ENCODE measurements around the gene RLBP1. TPM values are rescaled to one million over a fixed set of nuclear protein-coding genes. Genes with fewer than 3 reads are reported as not detected.

RLBP1 gene
- total and polyA plus RNA-seq, 7 donors: 0.27 to 6.6 (median 1.1) TPM; not detected in 3

DNA sequence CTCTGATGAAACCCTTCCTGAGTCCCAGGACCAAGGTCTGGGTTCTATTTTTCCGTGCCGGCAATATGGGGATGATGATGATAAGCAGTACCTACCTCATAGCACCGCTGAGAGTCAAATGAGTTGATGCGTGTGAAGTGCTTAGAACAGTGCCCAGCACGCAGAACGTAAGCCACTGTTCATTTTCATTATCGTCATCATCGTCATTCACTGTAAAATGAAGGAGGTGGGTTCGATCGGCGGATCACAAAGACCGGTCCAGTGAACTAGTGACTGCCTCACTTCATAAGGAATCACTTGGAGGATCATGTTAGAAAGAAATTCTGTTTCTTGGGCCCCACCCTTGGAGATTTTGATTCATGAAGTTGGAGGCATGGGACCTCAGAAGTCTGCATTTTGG is 44.3 kb downstream of the RLBP1 start:
- TF ChIP-seq POLR2AphosphoS5 (IDR thresholded peaks at IDR 0.05) (no peak), POLR2A (IDR thresholded peaks at IDR 0.05) (no peak), CTCF (IDR thresholded peaks at IDR 0.05) (no peak), EP300 (IDR thresholded peaks at IDR 0.05) (no peak)
- WGBS, 2 donors: 95 to 97% methylated on average over 12 of the region's 12 CpGs

DNA sequence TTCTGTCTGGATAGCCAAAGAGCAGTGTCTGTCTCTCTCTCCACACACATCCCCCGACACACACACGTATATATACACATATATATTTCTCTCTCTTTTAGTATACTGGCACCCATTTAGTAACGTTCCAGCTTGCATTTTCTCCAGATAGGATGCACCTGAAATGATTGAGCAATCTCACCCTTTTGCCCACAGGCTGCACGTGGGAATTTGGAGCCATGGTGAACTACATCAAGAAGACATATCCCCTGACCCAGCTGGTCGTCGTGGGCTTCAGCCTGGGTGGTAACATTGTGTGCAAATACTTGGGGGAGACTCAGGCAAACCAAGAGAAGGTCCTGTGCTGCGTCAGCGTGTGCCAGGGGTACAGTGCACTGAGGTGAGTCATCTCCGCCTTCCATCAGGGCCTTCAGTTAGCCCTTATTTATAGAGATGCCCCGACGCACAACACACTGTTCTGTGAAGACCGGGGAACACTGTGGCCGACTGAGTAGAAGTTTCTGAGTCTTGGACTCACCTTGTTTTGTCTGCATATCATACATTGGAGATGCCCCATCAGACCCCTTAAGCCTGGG is 45.7 kb downstream of the RLBP1 start:
- Histone ChIP-seq H3K36me3 (peaks cover 3 to 73% (median 28%) of the 10 kb centered on the region in 4 donors), H3K27ac (no peak overlapping the region), H3K27me3 (no peaks in the 10 kb centered on the region), H3K9me3 (no peaks in the 10 kb centered on the region), H3K4me3 (no peak overlapping the region), H3K4me1 (peaks cover 0 to 9% (median 7%) of the 10 kb centered on the region in 4 donors)
- TF ChIP-seq POLR2A (IDR thresholded peaks at IDR 0.05): no peak
- no peak for TF ChIP-seq EP300 (IDR thresholded peaks at IDR 0.05)
- no peak for TF ChIP-seq CTCF (IDR thresholded peaks at IDR 0.05)
- no peak for TF ChIP-seq POLR2AphosphoS5 (IDR thresholded peaks at IDR 0.05)
- DNase-seq: peak; percentile 39
- 81 to 88% methylated on average over 13 of the region's 13 CpGs for WGBS, 2 donors
- intact Hi-C loops (cut with DNase I): no loop called here

More for the DNA sequence above, 44.3 kb downstream of the RLBP1 start:
- H3K9me3 ChIP-seq: no peaks in the 10 kb centered on the region
- no peak overlapping the region for H3K4me3 ChIP-seq
- H3K27ac ChIP-seq: peak overlapping the region in 1 of 4 donors; percentile 20
- DNase-seq: no peak
- intact Hi-C loops (cut with DNase I): loop anchor here (1.0 kb wide), 1 partner anchor 120 kb away; no protein-coding TSS in a partner anchor
- peaks cover 3 to 83% (median 28%) of the 10 kb centered on the region in 4 donors for H3K36me3 ChIP-seq
- H3K4me1 ChIP-seq: peaks cover 0 to 9% (median 7%) of the 10 kb centered on the region in 4 donors
- no peaks in the 10 kb centered on the region for H3K27me3 ChIP-seq

- peaks cover 3 to 68% (median 28%) of the 10 kb centered on the region in 4 donors for H3K36me3 ChIP-seq
- H3K4me3 ChIP-seq: no peak overlapping the region
- intact Hi-C loops (cut with DNase I): no loop called here
- H3K4me1 ChIP-seq: peaks cover 0 to 9% (median 7%) of the 10 kb centered on the region in 4 donors
- H3K9me3 ChIP-seq: no peaks in the 10 kb centered on the region
- DNase-seq: no peak
- H3K27ac ChIP-seq: peak overlapping the region in 1 of 4 donors; percentile 8
- no peak for TF ChIP-seq POLR2AphosphoS5 (IDR thresholded peaks at IDR 0.05)
- H3K27me3 ChIP-seq: no peaks in the 10 kb centered on the region
- WGBS, 2 donors: 61 to 82% methylated on average over 5 of the region's 5 CpGs
Observed at GRCh38 chr15:89174476-89174875, 46.9 kb downstream of the RLBP1 start.

DNA sequence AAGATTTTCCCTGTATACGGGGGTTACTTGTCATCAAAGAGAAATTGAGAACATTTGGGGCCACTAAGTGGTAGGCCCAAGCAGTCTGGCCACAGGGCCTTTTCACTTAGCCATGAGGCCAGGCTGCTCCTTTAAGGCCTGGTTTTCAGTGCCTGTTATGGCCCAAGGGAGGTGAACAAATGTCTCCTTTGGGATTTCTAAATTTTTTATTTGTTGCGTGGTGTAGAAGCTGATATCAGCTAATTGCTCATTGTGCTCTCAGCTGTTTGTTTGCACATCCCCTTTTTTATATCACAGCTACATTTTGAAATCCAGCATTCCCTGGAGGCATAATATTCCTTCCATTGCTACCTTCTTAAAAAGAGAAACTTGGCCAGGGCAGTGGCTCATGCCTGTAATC is 48.5 kb downstream of the RLBP1 start:
- Histone ChIP-seq H3K9me3 (no peaks in the 10 kb centered on the region), H3K36me3 (peaks cover under 1 to 52% (median 16%) of the 10 kb centered on the region in 4 donors), H3K27me3 (no peaks in the 10 kb centered on the region), H3K27ac (no peak overlapping the region), H3K4me1 (peaks cover 0 to 13% (median 9%) of the 10 kb centered on the region in 4 donors), H3K4me3 (no peak overlapping the region)
- intact Hi-C loops (cut with DNase I): no loop called here
- TF ChIP-seq POLR2AphosphoS5 (IDR thresholded peaks at IDR 0.05) (no peak), CTCF (IDR thresholded peaks at IDR 0.05) (no peak), POLR2A (IDR thresholded peaks at IDR 0.05) (no peak), EP300 (IDR thresholded peaks at IDR 0.05) (no peak)
- 90 to 92% methylated on average over 2 of the region's 2 CpGs for WGBS, 2 donors
- DNase-seq: no peak

DNA sequence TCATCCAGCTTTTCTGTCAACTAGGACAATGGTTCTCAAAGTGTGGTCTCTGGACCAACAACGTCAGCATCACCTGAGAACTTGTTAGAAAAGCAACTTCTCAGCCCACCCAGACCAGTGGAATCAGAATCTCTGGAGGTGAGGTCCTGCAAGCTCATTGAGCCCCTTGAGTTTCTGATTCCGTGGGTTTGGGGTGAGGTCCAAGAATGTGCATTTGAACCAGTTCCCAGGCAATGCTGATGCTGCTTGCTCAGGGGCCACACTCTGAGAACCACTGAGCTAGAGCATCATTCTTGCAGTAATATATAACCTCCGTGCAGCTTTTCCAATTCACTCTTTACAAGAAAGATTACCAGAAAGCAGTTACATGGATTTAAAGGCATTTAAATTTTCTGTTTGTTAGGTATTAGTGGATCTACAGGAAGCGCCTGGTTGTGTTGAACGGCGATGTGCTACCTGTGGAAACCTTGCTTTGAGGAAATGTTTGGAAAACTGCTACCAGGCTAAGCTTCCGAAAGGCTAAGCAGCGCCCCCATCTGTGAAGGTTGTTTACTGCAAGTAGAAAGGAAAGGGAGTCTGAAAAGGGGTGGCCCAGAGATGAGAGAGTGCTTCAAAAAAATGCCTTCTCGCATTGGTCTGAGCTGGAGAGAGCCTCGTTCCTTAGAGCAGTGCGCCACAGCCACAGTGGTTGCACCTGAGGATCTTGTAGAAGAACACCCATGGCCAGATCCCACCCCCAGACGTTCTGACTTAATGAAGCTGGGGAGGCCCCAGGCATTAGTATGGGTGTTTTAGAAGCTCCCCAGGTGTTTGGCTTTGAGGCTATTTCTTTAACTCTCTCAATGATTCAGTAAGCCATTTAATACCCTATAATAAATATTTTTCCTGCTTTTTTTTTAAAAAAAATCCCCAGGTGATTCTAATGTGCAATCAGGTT is 50.0 kb downstream of the RLBP1 start:
- H3K4me1 ChIP-seq: peaks cover 0 to 20% (median 18%) of the 10 kb centered on the region in 4 donors
- no peaks in the 10 kb centered on the region for H3K9me3 ChIP-seq
- intact Hi-C loops (cut with DNase I): no loop called here
- peaks cover 0 to 40% (median 9%) of the 10 kb centered on the region in 4 donors for H3K36me3 ChIP-seq
- no peak overlapping the region for H3K27ac ChIP-seq
- H3K27me3 ChIP-seq: no peaks in the 10 kb centered on the region
- TF ChIP-seq POLR2A (IDR thresholded peaks at IDR 0.05): no peak
- TF ChIP-seq POLR2AphosphoS5 (IDR thresholded peaks at IDR 0.05): no peak
- TF ChIP-seq CTCF (IDR thresholded peaks at IDR 0.05): peak in 3 of 4 experiments; percentile 53 to 56 (median 53)
- peak; percentile 65 for DNase-seq
- WGBS, 2 donors: 46 to 67% methylated on average over 12 of the region's 12 CpGs
- no peak overlapping the region for H3K4me3 ChIP-seq
